Stimulated activated CD4-positive, alpha-beta T cell treated with anti-CD3 and anti-CD28 coated beads, TNF-alpha, amount 100 ng/mL, for 48 hours (primary cell): Measurements from ENCODE around the gene MTG1.
"Not testable (repeated sequence)": the region's sequence is repeated elsewhere in the genome, so short reads cannot be mapped to it uniquely, and the experiment has no call there.

Experiments used
- DNase-seq, 3 donors: peaks; one replicate each; pipeline ENCODE4 v3.0.0-alpha.2; 2020; ENCODE audit warnings: low read depth in 3 of 3

MTG1 gene

DNA sequence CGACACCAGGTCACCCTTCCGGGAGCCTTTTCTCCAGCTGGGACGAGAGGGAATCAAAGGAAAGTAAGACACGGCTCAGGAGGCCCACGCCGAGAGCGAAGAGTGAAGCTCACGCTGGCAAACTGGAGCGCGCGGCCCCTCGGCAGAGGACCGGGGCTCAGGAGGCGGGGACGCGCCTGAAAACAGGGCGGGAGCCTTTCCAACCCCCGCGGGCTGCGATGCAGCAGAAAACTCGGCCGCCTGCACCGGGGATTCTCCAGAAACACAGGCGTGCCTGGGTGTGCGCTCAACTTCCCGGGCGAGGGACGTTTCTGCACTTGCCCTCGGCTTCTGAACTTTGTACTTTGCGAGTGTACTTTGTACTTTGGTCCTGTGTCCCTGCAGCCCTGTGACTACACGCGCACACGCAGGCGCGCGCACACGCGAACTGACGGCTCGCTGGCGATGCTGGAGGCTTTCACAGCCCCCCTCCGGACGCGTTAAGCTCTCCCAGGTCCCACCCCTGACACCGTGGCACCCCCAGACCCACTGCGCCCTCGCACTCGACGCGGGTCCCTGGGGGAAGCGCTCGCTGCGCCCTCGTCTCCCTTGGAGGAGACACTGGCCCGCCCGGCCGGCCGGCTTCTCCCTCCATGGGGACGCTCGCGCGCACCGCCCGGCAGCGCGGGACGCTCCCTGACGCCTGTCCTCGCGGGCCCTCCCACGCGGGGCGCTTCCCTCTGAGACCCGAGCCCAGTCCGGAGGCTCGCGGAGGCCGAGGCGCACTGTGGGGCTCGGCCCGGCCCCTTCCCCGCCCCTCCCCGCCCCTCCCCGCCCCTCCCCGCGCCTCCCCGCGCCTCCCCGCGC is 15.5 kb upstream of the MTG1 start:
- DNase-seq = no peak

DNA sequence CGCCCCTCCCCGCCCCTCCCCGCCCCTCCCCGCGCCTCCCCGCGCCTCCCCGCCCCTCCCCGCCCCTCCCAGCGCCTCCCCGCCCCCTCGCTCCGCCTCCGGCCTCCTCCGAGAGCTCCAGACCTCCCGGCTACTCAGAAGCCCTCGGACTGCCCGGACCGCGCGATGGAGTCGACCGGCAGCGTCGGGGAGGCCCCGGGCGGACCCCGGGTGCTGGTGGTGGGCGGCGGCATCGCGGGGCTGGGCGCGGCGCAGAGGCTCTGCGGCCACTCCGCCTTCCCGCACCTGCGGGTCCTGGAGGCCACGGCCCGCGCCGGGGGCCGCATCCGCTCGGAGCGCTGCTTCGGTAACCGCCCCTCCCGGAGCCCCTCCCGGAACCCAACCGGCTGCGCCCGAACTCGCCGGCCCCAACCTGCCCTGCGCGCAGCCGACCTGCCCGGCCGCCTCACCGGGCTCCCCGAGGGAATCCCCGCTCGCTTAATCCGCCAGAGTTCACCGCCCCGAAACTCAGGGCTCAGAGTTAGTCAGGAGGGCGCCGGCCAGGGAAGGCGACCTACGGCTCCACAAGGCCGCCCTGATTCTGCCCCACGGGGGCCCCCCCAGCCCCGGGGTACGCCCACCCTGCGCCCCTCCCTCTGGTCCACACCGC is 14.7 kb upstream of the MTG1 start, which contains the start of gene PAOX:
Gene PAOX, plus strand, starts transcription at position 111 of the 649 bp plus-strand sequence. Its CDS starts 55 bp downstream, at position 166.
- peak in 1 of 3 donors; percentile 53 for DNase-seq

DNA sequence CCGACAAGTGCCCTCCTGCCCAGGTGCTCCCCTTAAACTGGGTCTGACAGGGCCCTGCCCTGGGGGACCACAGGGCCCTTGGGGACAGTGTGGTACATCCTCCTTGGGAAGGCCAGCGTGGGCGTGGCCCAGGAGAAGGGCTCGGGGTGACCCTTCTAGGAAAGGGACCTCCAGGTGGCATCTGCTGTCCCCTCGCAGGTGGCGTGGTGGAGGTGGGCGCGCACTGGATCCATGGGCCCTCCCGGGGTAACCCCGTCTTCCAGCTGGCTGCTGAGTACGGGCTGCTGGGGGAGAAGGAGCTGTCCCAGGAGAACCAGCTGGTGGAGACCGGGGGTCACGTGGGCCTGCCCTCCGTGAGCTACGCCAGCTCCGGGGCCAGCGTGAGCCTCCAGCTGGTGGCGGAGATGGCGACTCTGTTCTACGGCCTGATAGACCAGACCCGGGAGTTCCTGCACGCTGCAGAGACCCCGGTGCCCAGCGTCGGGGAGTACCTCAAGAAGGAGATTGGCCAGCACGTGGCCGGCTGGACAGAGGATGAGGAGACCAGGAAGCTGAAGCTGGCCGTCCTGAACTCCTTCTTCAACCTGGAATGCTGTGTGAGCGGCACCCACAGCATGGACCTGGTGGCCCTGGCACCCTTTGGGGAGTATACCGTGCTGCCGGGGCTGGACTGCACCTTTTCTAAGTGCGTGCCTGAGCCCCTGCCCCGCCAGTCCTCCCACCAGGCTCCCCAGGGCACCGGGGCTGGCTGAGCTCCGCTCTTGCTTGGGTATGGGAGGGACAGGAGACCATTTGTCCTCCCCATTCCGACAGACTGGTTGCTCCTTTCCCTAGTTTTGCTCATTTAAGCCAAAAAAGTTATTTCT is 13.9 kb upstream of the MTG1 start:
- no peak for DNase-seq

DNA sequence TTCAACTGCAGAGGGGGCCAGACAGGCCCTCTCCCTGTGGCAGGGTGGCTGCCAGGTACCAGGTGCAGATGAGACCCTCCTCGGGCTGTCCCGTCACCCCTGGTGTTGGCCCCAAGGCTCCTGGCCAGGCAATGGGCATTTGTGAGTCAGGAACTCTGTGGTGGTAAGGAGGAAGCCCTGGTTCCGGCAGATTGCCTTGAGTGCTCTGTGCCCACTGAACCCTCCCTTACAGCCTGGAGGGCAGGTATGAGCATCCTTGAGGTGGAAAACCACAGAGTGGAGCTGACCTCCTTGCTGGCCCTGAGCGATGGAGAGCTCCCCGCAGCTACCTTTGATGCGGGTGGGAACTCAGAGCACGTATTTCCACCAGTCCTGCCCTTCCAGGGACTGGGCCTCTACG is 12.9 kb upstream of the MTG1 start:
- DNase-seq = no peak

DNA sequence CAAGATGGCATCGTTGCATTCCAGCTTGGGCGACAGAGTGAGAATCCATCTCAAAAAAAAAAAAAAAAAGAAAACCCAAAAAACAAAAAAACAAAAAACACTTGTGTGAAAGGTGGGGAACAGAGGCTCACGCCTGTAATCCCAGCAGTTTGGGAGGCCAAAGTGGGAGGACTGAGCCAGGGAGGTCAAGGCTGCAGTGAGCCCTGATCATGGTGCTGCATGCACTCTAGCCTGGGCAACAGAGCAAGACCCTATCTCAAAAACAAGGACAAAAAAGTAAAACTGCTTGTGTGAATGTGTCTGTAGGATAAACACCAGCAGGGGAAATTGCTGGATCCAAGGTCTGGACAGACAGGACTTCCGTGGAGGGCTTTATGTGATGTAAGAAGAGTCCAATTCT is 10.4 kb upstream of the MTG1 start:
- no peak for DNase-seq

DNA sequence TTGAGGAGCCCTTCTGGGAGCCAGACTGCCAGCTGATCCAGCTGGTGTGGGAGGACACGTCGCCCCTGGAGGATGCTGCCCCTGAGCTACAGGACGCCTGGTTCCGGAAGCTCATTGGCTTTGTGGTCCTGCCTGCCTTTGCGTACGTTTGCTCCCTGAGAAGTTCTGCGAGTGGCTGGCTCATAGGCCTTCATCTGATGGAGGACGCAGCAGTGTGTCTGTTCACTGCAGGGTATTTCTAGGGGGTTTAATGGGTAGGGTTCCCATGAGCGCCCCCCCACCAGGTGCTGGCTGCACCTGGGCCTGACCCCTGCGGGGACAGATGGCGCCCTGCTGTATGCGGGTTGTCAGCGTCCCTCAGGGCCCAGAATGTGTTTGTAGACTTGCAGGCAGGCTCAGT is 9.9 kb upstream of the MTG1 start:
- no peak for DNase-seq

DNA sequence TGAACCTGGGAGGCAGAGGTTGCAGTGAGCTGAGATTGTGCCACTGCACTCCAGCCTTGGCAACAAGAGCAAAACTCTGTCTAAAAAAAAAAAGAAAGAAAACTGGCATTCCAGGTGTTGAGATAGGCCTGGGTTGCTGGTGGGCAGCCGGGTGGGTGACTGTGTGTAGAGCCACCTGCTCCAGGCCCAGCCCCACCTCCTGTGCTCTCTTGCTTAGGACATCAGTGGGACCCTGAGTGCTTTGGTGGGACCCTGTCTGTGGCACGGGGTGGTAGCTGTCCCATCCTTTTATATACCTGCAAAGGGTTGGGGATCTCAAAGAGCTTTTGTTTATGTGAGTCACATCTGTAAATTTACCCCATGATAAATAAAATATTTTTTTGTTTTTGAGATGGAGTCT is 8.7 kb upstream of the MTG1 start:
- no peak for DNase-seq

DNA sequence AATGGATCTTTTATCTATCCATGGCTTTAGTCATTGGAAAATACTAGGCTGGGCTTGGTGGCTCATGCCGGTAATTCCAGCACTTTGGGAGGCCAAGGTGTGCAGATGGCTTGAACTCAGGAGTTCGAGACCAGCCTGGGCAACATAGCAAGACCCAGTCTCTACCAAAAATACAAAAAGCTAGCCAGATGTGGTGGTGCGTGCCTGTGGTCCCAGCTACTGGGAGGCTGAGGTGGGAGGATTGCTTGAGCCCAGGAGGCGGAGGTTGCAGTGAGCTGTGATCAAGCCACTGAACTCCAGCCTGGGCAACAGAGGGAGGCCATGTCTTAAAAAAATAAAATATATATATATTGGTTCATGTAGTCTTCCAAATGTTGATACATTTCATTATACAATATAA is 7.0 kb upstream of the MTG1 start:
- DNase-seq = not testable (repeated sequence)

DNA sequence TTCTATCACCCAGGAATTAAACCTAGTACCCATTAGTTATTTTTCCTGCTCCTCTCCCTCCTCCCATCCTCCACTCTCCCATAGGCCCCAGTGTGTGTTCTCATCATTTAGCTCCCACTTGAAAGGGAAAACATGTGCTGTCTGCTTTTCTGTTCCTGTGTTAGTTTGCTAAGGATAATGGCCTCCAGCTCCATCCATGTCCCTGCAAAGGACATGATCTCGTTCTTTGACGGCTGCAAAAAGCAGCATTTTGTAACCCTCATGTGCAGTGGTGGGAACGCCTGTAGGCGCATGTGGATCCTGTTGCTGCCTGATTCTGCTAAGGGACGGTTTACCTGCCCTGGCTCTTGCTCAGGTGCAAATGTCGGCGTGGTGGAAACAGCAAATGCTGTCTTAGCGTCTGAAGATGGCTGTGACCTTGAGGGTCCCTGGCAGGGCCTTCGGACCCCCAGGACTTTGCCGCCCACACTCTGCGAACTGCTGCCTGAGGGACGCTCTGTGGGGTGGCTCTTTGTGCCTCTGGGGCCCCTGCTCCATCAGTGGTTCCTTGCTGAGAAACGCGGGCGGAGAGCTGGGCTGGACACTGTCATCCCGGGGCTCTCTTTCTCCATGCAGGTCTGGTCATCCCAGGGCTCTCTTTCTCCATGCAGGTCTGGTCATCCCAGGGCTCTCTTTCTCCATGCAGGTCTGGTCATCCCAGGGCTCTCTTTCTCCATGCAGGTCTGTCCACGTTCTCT is 5.6 kb upstream of the MTG1 start:
- DNase-seq = no peak

DNA sequence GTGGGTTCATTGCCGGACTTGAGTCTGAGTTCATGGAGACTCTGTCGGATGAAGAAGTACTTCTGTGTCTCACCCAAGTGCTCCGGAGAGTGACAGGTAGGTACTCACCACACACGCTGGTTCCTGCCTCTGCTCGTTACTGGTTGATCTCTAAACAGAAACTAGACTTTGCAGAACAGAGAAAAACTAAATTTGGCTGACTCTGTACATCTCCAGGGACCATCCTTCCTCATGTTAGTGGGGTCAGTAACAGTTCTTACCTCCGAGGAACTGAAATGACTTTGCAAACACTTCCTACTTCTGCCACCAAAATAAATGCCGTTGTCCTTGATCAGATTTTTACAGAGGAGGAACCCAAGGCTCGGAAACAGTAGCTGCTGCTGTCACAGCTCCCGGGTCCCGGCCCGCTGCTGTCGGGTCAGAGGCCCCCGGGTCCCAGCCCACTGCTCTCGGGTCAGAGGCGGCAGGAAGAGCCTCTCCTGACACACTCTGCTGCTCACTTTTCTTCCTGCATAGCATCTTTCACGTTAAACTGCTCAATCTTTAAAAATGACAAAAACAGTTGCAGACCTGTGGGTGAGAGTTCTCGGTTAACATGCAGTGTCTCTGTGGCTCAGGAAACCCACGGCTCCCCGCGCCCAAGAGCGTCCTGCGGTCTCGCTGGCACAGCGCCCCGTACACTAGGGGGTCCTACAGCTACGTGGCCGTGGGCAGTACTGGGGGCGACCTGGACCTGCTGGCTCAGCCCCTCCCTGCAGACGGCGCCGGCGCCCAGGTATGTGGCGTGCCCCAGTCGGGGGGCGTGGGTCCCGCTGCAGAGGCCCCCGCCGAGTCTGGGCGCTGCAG is 4.8 kb upstream of the MTG1 start:
- DNase-seq = no peak

DNA sequence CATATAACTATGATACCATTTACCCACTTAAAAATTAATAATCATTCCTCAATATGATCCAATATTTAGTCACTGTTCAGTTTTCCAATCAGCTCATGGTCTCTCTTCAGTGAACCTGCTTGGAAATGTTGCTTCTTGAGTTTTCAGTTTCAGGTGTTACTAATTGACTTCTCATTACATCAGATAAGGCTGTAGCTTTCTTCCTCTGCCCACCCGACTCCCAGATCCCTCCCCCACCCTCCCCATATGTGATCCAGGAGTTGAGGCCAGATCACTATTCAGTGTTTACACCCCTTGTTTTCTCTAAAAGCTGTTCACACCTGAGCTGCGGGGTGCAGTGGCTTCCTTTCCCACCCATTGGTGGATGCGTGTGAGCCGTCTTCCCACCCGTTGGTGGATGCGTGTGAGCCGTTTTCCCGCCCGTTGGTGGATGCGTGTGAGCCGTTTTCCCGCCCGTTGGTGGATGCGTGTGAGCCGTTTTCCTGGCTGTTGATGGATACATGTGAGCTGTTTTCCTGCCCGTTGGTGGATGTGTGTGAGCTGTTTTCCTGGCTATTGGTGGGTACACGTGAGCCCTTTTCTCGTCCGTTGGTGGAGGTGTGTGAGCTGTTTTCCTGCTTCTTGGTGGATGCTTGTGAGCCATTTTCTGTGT is 3.2 kb upstream of the MTG1 start:
- DNase-seq = no peak

DNA sequence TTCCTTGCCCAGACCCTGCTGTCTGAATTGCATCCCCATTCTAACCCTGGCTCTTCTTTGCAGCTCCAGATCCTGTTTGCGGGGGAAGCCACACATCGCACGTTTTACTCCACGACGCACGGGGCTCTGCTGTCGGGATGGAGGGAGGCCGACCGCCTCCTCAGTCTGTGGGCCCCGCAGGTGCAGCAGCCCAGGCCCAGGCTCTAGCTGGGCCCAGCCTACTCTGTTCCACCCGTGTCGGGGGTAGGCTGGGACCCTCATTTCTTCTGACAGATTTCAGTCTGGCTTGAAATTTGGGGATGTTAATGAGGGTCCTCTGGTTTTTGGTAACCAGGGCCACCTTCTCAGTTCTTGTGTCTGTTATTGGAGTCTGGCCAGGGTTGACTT is 2.7 kb upstream of the MTG1 start:
- DNase-seq = no peak

DNA sequence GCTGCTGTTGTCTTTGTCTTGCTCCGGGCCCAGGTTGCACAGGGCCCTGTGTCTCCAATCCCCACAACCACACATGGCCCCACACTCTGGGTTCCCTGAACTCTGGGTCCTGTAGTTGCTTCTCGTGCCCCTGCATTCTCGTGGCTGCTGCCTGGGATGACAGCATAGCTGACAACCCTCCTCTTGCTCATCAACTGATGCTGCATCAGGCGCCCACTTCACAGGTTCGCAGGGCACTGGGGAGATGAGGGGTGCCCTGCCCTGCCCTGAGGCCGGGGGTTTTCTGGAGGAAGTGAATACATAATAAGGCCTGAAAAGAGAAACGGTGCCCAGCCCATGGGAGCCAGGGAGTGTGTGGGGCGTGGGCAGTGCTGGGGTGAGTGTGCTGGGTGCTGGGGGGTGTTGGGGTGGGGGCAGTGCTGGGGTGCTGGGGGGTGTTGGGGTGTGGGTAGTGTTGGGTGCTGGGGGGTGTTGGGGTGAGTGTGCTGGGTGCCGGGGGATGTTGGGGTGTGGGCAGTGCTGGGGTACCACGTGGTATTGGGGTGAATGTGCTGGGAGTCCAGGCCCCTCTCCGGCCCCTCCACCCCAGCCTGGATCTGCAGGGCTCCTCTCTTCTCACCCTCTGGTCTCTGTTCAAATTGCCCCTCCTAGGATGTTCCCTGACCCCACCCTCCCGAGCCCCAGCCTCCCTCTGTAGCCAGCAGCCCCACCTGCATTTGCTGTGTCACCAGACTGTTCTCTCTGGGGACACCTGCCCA is 2.0 kb upstream of the MTG1 start:
- no peak for DNase-seq

DNA sequence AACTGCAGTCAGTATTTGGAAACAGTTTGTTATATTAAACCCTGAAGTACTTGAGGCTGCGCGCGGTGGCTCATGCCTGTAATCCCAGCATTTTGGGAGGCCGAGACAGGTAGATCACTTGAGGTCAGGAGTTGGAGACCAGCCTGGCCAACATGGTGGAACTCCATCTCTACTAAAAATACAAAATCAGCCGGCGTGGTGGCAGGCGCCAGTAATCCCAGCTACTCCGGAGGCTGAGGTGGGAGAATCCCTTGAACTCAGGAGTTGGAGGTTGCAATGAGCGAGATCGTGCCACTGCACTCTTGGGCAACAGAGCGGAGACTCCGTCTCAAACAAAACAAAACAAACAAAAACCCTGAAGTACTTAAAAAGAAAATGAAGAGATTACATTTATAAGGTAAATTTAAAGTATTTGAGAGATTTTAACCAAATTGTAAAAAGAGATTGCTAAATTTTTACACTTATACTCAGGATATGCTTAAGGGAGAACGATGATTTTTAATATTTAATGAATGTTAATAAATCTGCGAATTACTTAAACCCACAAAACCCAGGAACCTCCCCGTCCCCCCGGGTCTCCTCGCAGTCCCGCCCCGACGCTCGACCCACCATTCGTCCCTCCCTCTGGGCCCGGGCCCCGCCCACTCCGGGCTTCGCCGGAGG is 425 bp upstream of the MTG1 start:
- DNase-seq = no peak

DNA sequence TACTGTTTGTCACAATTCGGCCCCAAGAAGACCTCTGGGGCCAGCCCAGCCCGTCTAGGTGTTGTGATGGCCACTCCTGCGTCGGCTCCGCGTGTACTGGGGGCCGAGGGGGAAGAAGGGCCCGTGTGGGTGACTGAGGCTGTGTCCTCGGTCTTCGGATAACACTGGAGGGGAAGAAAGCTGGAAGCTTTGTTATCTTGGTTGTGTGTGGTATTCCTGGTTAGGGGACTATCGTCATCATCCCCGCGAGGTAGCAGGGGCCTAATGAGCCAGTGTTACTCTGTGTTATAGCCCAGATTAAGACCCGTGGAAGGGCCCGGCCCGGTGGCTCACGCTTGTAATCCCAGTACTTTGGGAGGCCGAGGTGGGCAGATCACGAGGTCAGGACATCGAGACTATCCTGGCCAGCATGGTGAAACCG is 854 bp downstream of the MTG1 start:
- DNase-seq = no peak

DNA sequence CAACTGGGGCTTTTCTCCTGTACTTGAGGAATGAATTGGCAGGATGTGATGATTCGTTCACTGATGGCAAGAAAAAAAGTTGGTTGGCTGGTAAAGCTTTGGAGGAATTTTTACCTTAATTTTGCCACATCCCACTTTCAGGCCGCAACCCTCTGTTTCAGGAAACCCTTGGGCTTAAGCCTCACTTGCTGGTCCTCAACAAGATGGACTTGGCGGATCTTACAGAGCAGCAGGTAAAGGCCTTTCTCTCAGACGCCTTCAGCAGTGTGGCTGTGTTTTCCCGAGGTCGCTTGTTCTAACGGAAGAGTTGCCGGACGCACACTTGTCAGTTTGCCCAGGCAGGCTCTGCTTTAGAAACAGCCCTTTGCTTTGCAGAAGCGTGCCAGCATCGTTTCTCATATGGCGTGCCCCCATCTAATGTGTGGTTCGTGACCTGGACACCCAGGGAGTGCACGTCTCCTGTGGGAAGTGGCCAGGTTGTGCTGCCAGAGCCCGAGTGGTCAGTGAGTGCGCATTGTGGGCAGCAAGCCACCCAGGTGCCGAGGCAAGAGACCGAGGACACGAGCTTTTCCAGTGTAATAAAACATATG is 2.2 kb downstream of the MTG1 start:
- DNase-seq = no peak

DNA sequence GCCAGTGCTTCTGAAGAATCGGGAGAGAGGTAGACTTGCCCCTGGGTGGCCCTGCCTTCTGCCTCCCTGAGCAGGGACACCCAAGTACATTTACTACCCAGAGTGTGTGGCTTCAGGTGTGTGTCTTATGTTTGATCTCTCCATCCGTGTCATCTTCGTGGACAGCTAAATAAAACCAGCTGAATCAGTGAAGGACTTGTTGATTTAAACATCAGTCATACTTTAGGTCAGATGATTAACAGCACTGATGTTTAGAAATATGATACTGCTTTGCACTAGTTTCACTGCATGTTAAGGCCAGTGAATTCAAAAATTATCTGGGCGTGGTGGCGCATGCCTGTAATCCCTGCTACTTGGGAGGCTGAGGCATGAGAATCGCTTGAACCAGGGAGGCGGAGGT is 4.0 kb downstream of the MTG1 start:
- no peak for DNase-seq

DNA sequence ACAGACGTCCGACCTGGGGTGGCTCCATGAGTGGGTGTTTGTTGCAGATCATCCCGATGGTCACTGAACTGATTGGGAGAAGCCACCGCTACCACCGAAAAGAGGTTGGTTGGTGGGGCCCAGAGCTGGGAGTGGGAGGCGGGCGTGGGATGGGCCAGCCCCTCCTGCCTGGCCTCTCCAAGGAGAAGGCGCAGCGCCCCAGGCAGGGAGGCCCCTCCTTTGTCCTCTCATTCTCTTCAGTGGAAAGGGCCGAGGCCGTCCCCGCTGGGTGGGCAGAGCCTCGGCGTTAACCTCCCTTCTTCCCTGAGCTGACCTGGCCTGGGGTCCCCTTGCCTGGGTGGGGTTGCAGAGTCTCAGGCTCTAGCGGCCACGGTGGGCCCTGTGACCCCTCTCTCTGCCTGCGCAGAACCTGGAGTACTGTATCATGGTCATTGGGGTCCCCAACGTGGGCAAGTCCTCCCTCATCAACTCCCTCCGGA is 5.2 kb downstream of the MTG1 start:
- DNase-seq = no peak
